A549 treated with AZD2906 at 1 μM for 4 hours (cell line): Measurements from ENCODE around the gene EDA2R. TPM values are rescaled to one million over a fixed set of nuclear protein-coding genes. Genes with fewer than 3 reads are reported as not detected.

Experiments used
- total RNA-seq: library from RNA; stranded (reverse); fragments of 200-300 nt; extraction: Qiagen RNA extraction; gene quantifications from 5 replicates; pipeline ENCODE4 v1.2.3, GENCODE V29; 2022

Gene EDA2R, protein sequence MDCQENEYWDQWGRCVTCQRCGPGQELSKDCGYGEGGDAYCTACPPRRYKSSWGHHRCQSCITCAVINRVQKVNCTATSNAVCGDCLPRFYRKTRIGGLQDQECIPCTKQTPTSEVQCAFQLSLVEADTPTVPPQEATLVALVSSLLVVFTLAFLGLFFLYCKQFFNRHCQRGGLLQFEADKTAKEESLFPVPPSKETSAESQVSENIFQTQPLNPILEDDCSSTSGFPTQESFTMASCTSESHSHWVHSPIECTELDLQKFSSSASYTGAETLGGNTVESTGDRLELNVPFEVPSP
- 10.3 to 11.9 TPM (median 11.5 TPM) in 5 replicates for total RNA-seq

DNA sequence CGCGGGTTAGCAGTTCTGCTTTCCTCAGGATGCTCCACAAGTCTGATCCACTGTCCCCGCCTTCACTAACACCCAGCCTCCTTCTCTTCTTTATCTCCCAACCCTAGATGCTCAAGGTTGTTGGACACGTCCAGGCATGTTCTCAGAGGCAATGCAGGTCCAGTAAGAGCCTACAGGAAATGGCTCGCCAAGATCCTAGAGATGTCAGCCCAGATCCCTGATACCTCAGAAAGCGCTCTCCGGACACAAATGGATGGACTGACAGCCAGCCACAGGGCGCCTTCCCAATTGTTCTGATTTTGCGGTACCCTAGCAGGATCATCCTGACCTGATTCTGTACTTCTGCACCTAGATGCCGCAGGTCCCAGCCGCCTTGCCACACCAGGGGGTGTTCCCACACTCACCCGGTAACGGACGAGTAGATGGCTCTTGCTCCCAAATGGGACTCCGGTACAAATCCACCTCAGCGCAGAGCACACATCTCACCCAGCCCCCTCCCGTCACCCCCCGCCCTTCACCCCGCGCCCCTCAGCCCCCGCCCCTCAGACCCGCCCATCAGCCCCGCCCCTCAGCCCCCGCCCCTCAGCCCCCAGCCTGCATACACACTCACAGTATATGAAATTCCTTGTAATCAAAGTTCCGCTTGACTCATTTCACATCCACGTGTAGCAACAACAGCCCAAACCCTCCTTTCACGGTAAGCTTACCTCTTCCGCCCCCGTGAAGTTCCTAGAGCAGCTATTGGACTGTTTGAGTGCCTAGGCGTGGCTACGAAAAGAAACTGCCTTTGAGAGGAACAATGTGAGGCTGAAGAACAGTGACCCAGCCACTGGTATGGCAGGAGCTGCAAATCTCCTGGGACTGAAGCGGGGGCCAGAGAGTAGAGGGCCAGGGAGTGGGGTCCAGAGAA, at the start of gene EDA2R:
EDA2R (minus strand) TSS at position 488 of the 910 bp plus-strand sequence. CDS start 23,058 bp downstream, outside the sequence.

